HEK293 (cell line): Measurements from ENCODE around the gene PCSK9.

ENCODE experiments used
- YY1 ChIP-seq: fragments of 450-650 bp; formaldehyde crosslinking; IDR thresholded peaks from 2 replicates; pipeline ENCODE4 v1.5.1; 2018; ENCODE audit warnings: missing biosample characterization, missing genetic modification characterization
- TF ChIP-seq, protein P1 (sequence below): fragments of 450-650 bp; formaldehyde crosslinking; IDR thresholded peaks from 2 replicates; pipeline ENCODE4 v1.5.0; 2017; ENCODE audit warnings: missing biosample characterization, missing genetic modification characterization, borderline replicate concordance
- TF ChIP-seq, protein P2 (sequence below): fragments of 450-650 bp; formaldehyde crosslinking; IDR thresholded peaks from 2 replicates; pipeline ENCODE4 v1.5.1; 2016; ENCODE audit warnings: missing biosample characterization, missing genetic modification characterization

DNA sequence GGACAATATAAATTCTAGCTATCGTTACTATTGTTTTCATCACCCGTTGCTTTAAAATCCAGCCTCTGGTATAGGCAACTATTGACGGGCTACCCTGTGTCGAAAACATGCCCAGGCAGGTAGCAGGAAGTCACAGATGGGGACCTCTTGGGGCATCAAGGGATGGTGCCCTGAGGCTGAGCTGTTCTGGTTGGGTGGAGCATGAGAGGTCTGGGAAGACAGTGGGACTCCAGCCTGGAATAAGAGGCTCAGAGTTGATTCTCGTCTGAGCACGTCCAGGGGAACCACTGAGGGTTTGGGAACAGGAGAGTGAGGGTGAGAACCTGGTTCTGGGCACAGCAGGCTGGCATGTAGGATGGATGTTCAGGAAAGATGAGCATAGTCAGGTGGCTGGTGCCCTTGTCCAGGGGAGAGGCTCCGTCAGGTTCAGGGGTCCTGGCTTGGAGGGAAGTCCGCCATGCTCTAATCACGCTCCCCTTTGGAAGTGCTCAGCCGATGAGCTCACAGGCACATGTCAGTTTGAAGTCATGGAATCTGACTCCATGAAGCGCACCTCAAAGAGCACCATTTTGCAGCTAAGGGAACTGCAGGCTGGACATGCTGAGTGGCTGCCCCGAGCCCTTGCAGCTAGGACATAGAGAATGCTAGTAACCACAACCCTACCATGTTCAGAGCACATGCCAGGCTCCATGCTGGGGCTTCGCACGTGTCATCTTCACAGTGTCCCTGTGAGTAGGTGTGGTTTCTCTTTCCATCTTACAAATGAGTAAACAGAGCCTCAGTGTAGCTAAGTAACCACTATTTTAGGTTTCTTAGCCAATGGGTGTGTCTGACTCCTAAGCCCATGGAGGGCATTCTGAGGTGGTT is 21.0 kb downstream of the PCSK9 start:
- TF ChIP-seq YY1, result no peak
- TF ChIP-seq, protein P1, sequence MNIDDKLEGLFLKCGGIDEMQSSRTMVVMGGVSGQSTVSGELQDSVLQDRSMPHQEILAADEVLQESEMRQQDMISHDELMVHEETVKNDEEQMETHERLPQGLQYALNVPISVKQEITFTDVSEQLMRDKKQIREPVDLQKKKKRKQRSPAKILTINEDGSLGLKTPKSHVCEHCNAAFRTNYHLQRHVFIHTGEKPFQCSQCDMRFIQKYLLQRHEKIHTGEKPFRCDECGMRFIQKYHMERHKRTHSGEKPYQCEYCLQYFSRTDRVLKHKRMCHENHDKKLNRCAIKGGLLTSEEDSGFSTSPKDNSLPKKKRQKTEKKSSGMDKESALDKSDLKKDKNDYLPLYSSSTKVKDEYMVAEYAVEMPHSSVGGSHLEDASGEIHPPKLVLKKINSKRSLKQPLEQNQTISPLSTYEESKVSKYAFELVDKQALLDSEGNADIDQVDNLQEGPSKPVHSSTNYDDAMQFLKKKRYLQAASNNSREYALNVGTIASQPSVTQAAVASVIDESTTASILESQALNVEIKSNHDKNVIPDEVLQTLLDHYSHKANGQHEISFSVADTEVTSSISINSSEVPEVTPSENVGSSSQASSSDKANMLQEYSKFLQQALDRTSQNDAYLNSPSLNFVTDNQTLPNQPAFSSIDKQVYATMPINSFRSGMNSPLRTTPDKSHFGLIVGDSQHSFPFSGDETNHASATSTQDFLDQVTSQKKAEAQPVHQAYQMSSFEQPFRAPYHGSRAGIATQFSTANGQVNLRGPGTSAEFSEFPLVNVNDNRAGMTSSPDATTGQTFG (tag by site-specific recombination), result no peak
- TF ChIP-seq, protein P2, sequence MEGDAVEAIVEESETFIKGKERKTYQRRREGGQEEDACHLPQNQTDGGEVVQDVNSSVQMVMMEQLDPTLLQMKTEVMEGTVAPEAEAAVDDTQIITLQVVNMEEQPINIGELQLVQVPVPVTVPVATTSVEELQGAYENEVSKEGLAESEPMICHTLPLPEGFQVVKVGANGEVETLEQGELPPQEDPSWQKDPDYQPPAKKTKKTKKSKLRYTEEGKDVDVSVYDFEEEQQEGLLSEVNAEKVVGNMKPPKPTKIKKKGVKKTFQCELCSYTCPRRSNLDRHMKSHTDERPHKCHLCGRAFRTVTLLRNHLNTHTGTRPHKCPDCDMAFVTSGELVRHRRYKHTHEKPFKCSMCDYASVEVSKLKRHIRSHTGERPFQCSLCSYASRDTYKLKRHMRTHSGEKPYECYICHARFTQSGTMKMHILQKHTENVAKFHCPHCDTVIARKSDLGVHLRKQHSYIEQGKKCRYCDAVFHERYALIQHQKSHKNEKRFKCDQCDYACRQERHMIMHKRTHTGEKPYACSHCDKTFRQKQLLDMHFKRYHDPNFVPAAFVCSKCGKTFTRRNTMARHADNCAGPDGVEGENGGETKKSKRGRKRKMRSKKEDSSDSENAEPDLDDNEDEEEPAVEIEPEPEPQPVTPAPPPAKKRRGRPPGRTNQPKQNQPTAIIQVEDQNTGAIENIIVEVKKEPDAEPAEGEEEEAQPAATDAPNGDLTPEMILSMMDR (tag by site-specific recombination), result no peak
